HepG2 (cell line): ENCODE data around the gene PCNT. TPM values are rescaled to one million over a fixed set of nuclear protein-coding genes. Genes with fewer than 3 reads are reported as not detected.

Source experiments
- ATAC-seq: fragments of 200-7000 bp; cut with Tn5 transposase; 3 replicates; pipeline ENCODE4 v1.9.1; 2020; ENCODE audit warnings: mild to moderate bottlenecking, moderate library complexity
- BruUV-seq: library from RNA; stranded (reverse); fragments of 400-500 nt; replicated peaks from 2 replicates; lab custom pipeline; 2021; lab: Mats Ljungman, UMichigan
- CTCF ChIA-PET: fragments of 300-600 bp; formaldehyde crosslinking; extraction: SDS; loops from one replicate; lab custom pipeline; 2021; ENCODE audit warnings: low total read pairs, inconsistent platforms, low intra/inter-chr PET ratio; lab: Yijun Ruan, JAX
- POLR2A ChIA-PET: fragments of 350-600 bp; sonication (Branson Sonifier 250); formaldehyde crosslinking; loops from one replicate; lab custom pipeline; 2020; ENCODE audit warnings: antibody characterized with exemption, inconsistent platforms; lab: Yijun Ruan, JAX
- DNase-seq: peaks from one replicate; pipeline ENCODE4 v3.0.0-alpha.2; 2015; ENCODE audit warnings: low spot score
- FAIRE-seq: peaks from 3 replicates; lab custom pipeline; 2011; peaks lifted over from hg19 to GRCh38; lab: Jason Lieb, UNC
- H2AFZ ChIP-seq: one replicate; pipeline ENCODE4 v1.6.1; 2011; ENCODE audit warnings: low read length, inconsistent platforms
- H3K27ac ChIP-seq: fragments of 300-600 bp; 3 replicates; pipeline ENCODE4 v1.8.0; 2011; ENCODE audit warnings: mixed run types, mild to moderate bottlenecking, mixed read lengths, low read length, inconsistent platforms; ENCODE audit not compliant: insufficient read depth; ENCODE audit errors: extremely low read length
- H3K27me3 ChIP-seq, 2 experiments: fragments of 200-600 bp in 1 of 2; 2 replicates in 1 of 2; 3 replicates in 1 of 2; pipeline versions ENCODE4 v1.6.0 to v1.8.0; 2011; ENCODE audit warnings: low read length in 2 of 2, mild to moderate bottlenecking in 2 of 2, moderate library complexity in 2 of 2, inconsistent platforms in 1 of 2; ENCODE audit not compliant: insufficient read depth in 2 of 2, control insufficient read depth in 1 of 2
- H3K36me3 ChIP-seq, 2 experiments: fragments of 200-600 bp in 1 of 2; replicated peaks in 1 of 2; 2 replicates in 1 of 2; 3 replicates in 1 of 2; pipeline versions ENCODE4 v1.5.1 to v1.8.0; 2011; ENCODE audit warnings: low read length in 2 of 2, inconsistent platforms in 1 of 2; ENCODE audit not compliant: insufficient read depth in 2 of 2, control insufficient read depth in 1 of 2
- H3K4me1 ChIP-seq: 2 replicates; pipeline ENCODE4 v1.5.1; 2012; ENCODE audit warnings: low read length, inconsistent platforms; ENCODE audit not compliant: insufficient read depth
- H3K4me2 ChIP-seq: 2 replicates; pipeline ENCODE4 v1.6.0; 2011; ENCODE audit warnings: low read depth, low read length, inconsistent platforms
- H3K4me3 ChIP-seq, 3 experiments: fragments of 200-600 bp in 1 of 3; sonication (generic), shearing (Covaris generic) in 1 of 3; replicated peaks in 1 of 3; 2 replicates each; pipeline ENCODE4 v1.5.1; 2011 to 2016; ENCODE audit warnings: low read length in 3 of 3, inconsistent platforms in 2 of 3, low read depth in 2 of 3, mild to moderate bottlenecking in 2 of 3, control low read depth in 1 of 3, mixed read lengths in 1 of 3; ENCODE audit not compliant: insufficient read depth in 1 of 3
- H3K79me2 ChIP-seq: one replicate; pipeline ENCODE4 v1.6.1; 2011; ENCODE audit warnings: low read length, inconsistent platforms; ENCODE audit not compliant: insufficient read depth
- H3K9ac ChIP-seq: 2 replicates; pipeline ENCODE4 v1.6.0; 2011; ENCODE audit warnings: mild to moderate bottlenecking, low read depth, low read length, inconsistent platforms; ENCODE audit not compliant: insufficient read depth
- H3K9me3 ChIP-seq: 2 replicates; pipeline ENCODE4 v1.5.1; 2012; ENCODE audit warnings: mild to moderate bottlenecking, low read length
- H4K20me1 ChIP-seq: 2 replicates; pipeline ENCODE4 v1.6.0; 2011; ENCODE audit warnings: inconsistent platforms, mild to moderate bottlenecking, low read length, moderate library complexity; ENCODE audit not compliant: insufficient read depth
- HMG20A ChIP-seq: IDR thresholded peaks from 2 replicates; pipeline ENCODE4 v1.6.1; 2016; ENCODE audit warnings: borderline replicate concordance
- NCOA2 ChIP-seq: sonication (generic); formaldehyde crosslinking; IDR thresholded peaks from 2 replicates; pipeline ENCODE4 v1.8.0; 2022; ENCODE audit warnings: inconsistent platforms
- TGIF2 ChIP-seq: IDR thresholded peaks from 2 replicates; pipeline ENCODE4 v1.6.1; 2016; ENCODE audit warnings: control low read depth, missing compliant biosample characterization
- ZNF441 ChIP-seq: sonication (generic); formaldehyde crosslinking; IDR thresholded peaks from 2 replicates; pipeline ENCODE4 v1.7.0; 2021; ENCODE audit warnings: missing genetic modification reagents, borderline replicate concordance
- WGBS: methylation state at CpG from one replicate; pipeline ENCODE4 v1.1.6; 2017; ENCODE audit warnings: low lambda C conversion rate; 5-methylcytosine and 5-hydroxymethylcytosine counted together
- in situ Hi-C: cut with HindIII; loops from 2 replicates; pipeline ENCODE4 v1.10.0; 2017; ENCODE audit warnings: low pct_unique_long_range_greater_than_20kb; ENCODE audit not compliant: extremely low pct_ligation_motif_present
- intact Hi-C: fragments of 100-400 bp; cut with micrococcal nuclease; formaldehyde crosslinking; loops from one replicate; pipeline ENCODE4 v1.10.0; 2022; ENCODE audit not compliant: unreplicated experiment
- polyA plus RNA-seq, 8 experiments: library from polyadenylated mRNA; depleted of rRNA in 3 of 8; stranded (reverse) in 7 of 8; unstranded in 1 of 8; fragments of >200 nt; fragmentation: Illumina TruSeq in 4 of 8; extraction: Trizol in 4 of 8; gene quantifications; 2 replicates each; pipeline versions ENCODE4 v1.2.1 to v1.2.3, GENCODE V29; 2011 to 2016; ENCODE audit warnings: low read depth in 4 of 8, missing spikeins in 1 of 8, mixed read lengths in 1 of 8; ENCODE audit not compliant: insufficient read depth in 1 of 8
- total RNA-seq, 5 experiments: library from RNA; depleted of rRNA; stranded (reverse); fragments of >200 nt; fragmentation: Illumina TruSeq; extraction: Trizol; gene quantifications; 2 replicates each; pipeline ENCODE4 v1.2.3, GENCODE V29; 2016; ENCODE audit warnings: low read depth in 1 of 5
- TF ChIP-seq, protein P1 (sequence below): sonication (generic); formaldehyde crosslinking; IDR thresholded peaks from 2 replicates; pipeline ENCODE4 v1.4.0; 2020; ENCODE audit warnings: missing genetic modification reagents
- TF ChIP-seq, protein P2 (sequence below): IDR thresholded peaks from 2 replicates; pipeline ENCODE4 v1.6.1; 2016; ENCODE audit warnings: missing compliant biosample characterization, missing genetic modification reagents, borderline replicate concordance

PCNT gene
- total and polyA plus RNA-seq, 2 of the 13 experiments (the other 11 are each of a cell fraction or from before 2014, with no cell fraction given): 5.6 to 12.4 TPM

DNA sequence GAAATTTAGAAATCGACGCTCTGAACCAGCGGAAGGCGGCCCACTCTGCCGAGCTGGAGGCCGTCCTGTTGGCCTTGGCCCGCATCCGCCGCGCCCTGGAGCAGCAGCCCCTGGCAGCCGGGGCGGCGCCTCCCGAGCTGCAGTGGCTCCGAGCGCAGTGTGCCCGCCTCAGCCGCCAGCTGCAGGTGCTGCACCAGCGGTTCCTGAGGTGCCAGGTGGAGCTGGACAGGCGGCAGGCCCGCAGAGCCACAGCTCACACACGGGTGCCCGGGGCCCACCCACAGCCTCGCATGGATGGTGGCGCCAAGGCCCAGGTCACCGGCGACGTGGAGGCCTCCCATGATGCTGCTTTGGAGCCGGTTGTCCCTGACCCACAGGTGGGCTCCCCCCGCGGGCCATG is 87.7 kb downstream of the PCNT start (continued):
- TF ChIP-seq, protein P1, sequence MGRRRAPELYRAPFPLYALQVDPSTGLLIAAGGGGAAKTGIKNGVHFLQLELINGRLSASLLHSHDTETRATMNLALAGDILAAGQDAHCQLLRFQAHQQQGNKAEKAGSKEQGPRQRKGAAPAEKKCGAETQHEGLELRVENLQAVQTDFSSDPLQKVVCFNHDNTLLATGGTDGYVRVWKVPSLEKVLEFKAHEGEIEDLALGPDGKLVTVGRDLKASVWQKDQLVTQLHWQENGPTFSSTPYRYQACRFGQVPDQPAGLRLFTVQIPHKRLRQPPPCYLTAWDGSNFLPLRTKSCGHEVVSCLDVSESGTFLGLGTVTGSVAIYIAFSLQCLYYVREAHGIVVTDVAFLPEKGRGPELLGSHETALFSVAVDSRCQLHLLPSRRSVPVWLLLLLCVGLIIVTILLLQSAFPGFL (CRISPR knock-in tag): no peak
- TF ChIP-seq TGIF2 (CRISPR knock-in tag): no peak
- no peak for TF ChIP-seq HMG20A (CRISPR knock-in tag)
- no peak for TF ChIP-seq ZNF441 (CRISPR knock-in tag)

DNA sequence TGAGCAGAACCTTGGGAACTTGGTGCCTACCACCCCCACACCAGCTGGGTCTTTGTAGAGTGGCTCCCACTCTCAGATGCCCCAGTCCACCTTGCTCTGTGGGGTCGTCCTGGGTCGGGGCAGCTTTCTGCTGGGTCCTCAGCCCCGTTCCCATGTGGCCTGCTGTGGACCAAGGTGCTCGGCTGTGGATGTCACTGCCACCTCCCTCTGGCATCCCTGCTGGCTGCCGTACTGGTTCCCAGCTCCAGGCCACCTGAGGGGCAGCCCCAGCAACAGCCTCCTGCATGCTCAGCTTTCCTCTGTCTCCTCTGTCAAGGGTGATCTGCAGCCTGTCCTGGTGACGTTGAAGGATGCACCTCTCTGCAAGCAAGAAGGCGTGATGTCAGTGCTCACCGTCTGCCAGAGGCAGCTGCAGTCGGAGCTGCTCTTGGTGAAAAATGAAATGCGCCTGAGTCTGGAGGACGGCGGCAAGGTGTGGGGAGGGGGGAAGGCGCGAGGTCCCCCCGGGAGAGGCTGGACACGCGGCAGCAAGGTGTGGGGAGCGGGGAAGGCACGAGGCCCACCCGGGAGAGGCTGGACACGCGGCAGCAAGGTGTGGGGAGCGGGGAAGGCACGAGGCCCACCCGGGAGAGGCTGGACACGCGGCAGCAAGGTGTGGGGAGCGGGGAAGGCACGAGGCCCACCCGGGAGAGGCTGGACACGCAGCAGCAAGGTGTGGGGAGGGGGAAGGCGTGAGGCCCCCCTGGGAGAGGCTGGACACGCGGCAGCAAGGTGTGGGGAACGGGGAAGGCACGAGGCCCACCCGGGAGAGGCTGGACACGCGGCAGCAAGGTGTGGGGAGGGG is 88.8 kb downstream of the PCNT start:
- Histone ChIP-seq H2AFZ (no peak overlapping the region), H4K20me1 (no peaks in the 10 kb centered on the region), H3K9me3 (no peaks in the 10 kb centered on the region), H3K79me2 (no peaks in the 10 kb centered on the region), H3K27me3 (no peaks in the 10 kb centered on the region), H3K36me3 (peaks cover 6 to 28% of the 10 kb centered on the region in 2 experiments; a peak in 4 of 5 replicates), H3K9ac (no peak overlapping the region), H3K4me1 (no peaks in the 10 kb centered on the region), H3K4me2 (no peak overlapping the region), H3K27ac (no peak overlapping the region), H3K4me3 (no peak overlapping the region)
- FAIRE-seq: no peak
- intact Hi-C loops: no loop called here
- BruUV-seq: no TSS peak
- ChIA-PET CTCF (no interaction called here), POLR2A (no interaction called here)
- no peak for TF ChIP-seq NCOA2 (CRISPR knock-in tag)
- TF ChIP-seq, protein P2, sequence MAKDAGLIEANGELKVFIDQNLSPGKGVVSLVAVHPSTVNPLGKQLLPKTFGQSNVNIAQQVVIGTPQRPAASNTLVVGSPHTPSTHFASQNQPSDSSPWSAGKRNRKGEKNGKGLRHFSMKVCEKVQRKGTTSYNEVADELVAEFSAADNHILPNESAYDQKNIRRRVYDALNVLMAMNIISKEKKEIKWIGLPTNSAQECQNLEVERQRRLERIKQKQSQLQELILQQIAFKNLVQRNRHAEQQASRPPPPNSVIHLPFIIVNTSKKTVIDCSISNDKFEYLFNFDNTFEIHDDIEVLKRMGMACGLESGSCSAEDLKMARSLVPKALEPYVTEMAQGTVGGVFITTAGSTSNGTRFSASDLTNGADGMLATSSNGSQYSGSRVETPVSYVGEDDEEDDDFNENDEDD: no peak
- no peak for ATAC-seq
- DNase-seq: no peak
- in situ Hi-C loops: no loop called here
- WGBS: 96% methylated on average over 36 of the region's 39 CpGs
